Measurements from ENCODE around the gene TBC1D12.

GRCh38 chr10:94398762-94399161, 3.6 kb upstream of the TBC1D12 start:
- TF ChIP-seq CTCF (IDR thresholded peaks at IDR 0.05) (no peak), EP300 (IDR thresholded peaks at IDR 0.05) (no peak), POLR2A (IDR thresholded peaks at IDR 0.05) (no peak)

Measured in gastroesophageal sphincter (tissue), 3 donors.